ENCODE data around the gene NARS2. TPM values are rescaled to one million over a fixed set of nuclear protein-coding genes. Genes with fewer than 3 reads are reported as not detected.
"Not testable (repeated sequence)": the region's sequence is repeated elsewhere in the genome, so short reads cannot be mapped to it uniquely, and the experiment has no call there.

The NARS2 gene
- total and polyA plus RNA-seq, 7 donors = 12.8 to 22.3 (median 14.5) TPM

- H3K4me1 ChIP-seq = peaks cover 9% of the 10 kb centered on the region
- no peaks in the 10 kb centered on the region for H3K9me3 ChIP-seq
- ATAC-seq (no peak), DNase-seq (no peak)
- intact Hi-C loops (cut with DNase I) = no loop called here
- no peak overlapping the region for H3K27ac ChIP-seq
- peaks cover 4 to 41% of the 10 kb centered on the region in 2 donors for H3K36me3 ChIP-seq (ENCODE audit: insufficient read depth in 1 of 2, low read depth in 1 of 2)
- no peaks in the 10 kb centered on the region for H3K27me3 ChIP-seq (ENCODE audit: insufficient read depth in 3 of 3, low read length in 2 of 3)
- no peak for TF ChIP-seq CTCF (IDR thresholded peaks at IDR 0.05)
- 78 to 86% (median 78%) methylated on average over 4 of the region's 4 CpGs for WGBS, 3 donors
- no peak overlapping the region for H3K4me3 ChIP-seq
These were observed 2.3 kb downstream of the NARS2 start for GRCh38 chr11:78572394-78572793.

GRCh38 chr11:78570031-78570430 lies 4.6 kb downstream of the NARS2 start:
- H3K27me3 ChIP-seq (ENCODE audit: insufficient read depth in 3 of 3, low read length in 2 of 3) = no peaks in the 10 kb centered on the region
- H3K36me3 ChIP-seq (ENCODE audit: insufficient read depth in 1 of 2, low read depth in 1 of 2) = peaks cover 7 to 63% of the 10 kb centered on the region in 2 donors
- 92 to 93% (median 92%) methylated on average over 6 of the region's 6 CpGs for WGBS, 3 donors
- peaks cover 9% of the 10 kb centered on the region for H3K4me1 ChIP-seq
- intact Hi-C loops (cut with DNase I) = no loop called here
- no peaks in the 10 kb centered on the region for H3K9me3 ChIP-seq
- no peak for TF ChIP-seq CTCF (IDR thresholded peaks at IDR 0.05)
- ATAC-seq = no peak
- H3K27ac ChIP-seq = no peak overlapping the region
- H3K4me3 ChIP-seq = no peak overlapping the region
- DNase-seq = no peak

- Histone ChIP-seq H3K36me3 (ENCODE audit: insufficient read depth in 1 of 2, low read depth in 1 of 2) (peaks cover 7 to 68% of the 10 kb centered on the region in 2 donors), H3K4me3 (no peak overlapping the region), H3K27me3 (ENCODE audit: insufficient read depth in 3 of 3, low read length in 2 of 3) (no peaks in the 10 kb centered on the region), H3K4me1 (peaks cover 6% of the 10 kb centered on the region), H3K27ac (no peak overlapping the region), H3K9me3 (no peaks in the 10 kb centered on the region)
- 62 to 67% (median 64%) methylated on average over 8 of the region's 8 CpGs for WGBS, 3 donors
- ATAC-seq (no peak), DNase-seq (no peak)
- TF ChIP-seq CTCF (IDR thresholded peaks at IDR 0.05) = no peak
- intact Hi-C loops (cut with DNase I) = loop anchor here (5.0 to 10.0 kb wide), 5 partner anchors 145 to 422 kb away; partner anchors contain the start of gene GAB2 (in 1 of the 2)
These were observed 7.5 kb downstream of the NARS2 start for GRCh38 chr11:78567209-78567608.

GRCh38 chr11:78564490-78565467 lies 9.9 kb downstream of the NARS2 start:
- no peak for DNase-seq
- peak in 2 of 4 donors; percentile 58 to 82 for ATAC-seq
- H3K9me3 ChIP-seq = no peaks in the 10 kb centered on the region
- H3K4me3 ChIP-seq = no peak overlapping the region
- intact Hi-C loops (cut with DNase I) = loop anchor here (1.0 to 10.0 kb wide), 6 partner anchors 142 to 420 kb away; partner anchors contain the start of gene GAB2 (in 1 of the 2)
- WGBS, 3 donors = 48 to 54% (median 53%) methylated on average over 1 of the region's 1 CpG
- peaks cover 3 to 52% of the 10 kb centered on the region in 2 donors for H3K36me3 ChIP-seq (ENCODE audit: insufficient read depth in 1 of 2, low read depth in 1 of 2)
- no peak overlapping the region for H3K27ac ChIP-seq
- no peaks in the 10 kb centered on the region for H3K27me3 ChIP-seq (ENCODE audit: insufficient read depth in 3 of 3, low read length in 2 of 3)
- peak; percentile 82 for TF ChIP-seq CTCF (IDR thresholded peaks at IDR 0.05)
- H3K4me1 ChIP-seq = peaks cover 6% of the 10 kb centered on the region

GRCh38 chr11:78564037-78564436 lies 10.6 kb downstream of the NARS2 start:
- not testable (repeated sequence) for H3K4me1 ChIP-seq; H3K9me3 ChIP-seq; H3K4me3 ChIP-seq; H3K27me3 ChIP-seq (ENCODE audit: insufficient read depth in 3 of 3, low read length in 2 of 3); DNase-seq; H3K27ac ChIP-seq
- H3K36me3 ChIP-seq (ENCODE audit: insufficient read depth in 1 of 2, low read depth in 1 of 2) = peaks cover 3 to 44% of the 10 kb centered on the region in 2 donors
- intact Hi-C loops (cut with DNase I) = loop anchor here in 1 of 2 donors (10.0 kb wide), 1 partner anchor 419 kb away; no protein-coding TSS in a partner anchor
- 84 to 91% (median 88%) methylated on average over 4 of the region's 4 CpGs for WGBS, 3 donors
- ATAC-seq = peak in 1 of 4 donors; percentile 36

GRCh38 chr11:78563090-78563489 lies 11.6 kb downstream of the NARS2 start:
- intact Hi-C loops (cut with DNase I) = loop anchor here in 1 of 2 donors (10.0 kb wide), 1 partner anchor 418 kb away; no protein-coding TSS in a partner anchor
- WGBS, 3 donors = 92 to 96% (median 94%) methylated on average over 11 to 12 of the region's 12 CpGs
- peaks cover 3 to 42% of the 10 kb centered on the region in 2 donors for H3K36me3 ChIP-seq (ENCODE audit: insufficient read depth in 1 of 2, low read depth in 1 of 2)
- H3K27me3 ChIP-seq (ENCODE audit: insufficient read depth in 3 of 3, low read length in 2 of 3); H3K27ac ChIP-seq; H3K4me1 ChIP-seq; DNase-seq; H3K4me3 ChIP-seq; H3K9me3 ChIP-seq; ATAC-seq: not testable (repeated sequence)
